Measurements from ENCODE around the gene LRCH1. TPM values are rescaled to one million over a fixed set of nuclear protein-coding genes. Genes with fewer than 3 reads are reported as not detected.
"Not testable (repeated sequence)": the region's sequence is repeated elsewhere in the genome, so short reads cannot be mapped to it uniquely, and the experiment has no call there.

The LRCH1 gene, protein sequence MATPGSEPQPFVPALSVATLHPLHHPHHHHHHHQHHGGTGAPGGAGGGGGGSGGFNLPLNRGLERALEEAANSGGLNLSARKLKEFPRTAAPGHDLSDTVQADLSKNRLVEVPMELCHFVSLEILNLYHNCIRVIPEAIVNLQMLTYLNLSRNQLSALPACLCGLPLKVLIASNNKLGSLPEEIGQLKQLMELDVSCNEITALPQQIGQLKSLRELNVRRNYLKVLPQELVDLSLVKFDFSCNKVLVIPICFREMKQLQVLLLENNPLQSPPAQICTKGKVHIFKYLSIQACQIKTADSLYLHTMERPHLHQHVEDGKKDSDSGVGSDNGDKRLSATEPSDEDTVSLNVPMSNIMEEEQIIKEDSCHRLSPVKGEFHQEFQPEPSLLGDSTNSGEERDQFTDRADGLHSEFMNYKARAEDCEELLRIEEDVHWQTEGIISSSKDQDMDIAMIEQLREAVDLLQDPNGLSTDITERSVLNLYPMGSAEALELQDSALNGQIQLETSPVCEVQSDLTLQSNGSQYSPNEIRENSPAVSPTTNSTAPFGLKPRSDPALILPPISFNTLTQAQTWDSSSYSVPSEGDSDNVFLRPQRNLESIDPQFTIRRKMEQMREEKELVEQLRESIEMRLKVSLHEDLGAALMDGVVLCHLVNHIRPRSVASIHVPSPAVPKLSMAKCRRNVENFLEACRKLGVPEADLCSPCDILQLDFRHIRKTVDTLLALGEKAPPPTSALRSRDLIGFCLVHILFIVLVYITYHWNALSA
- 4.3 and 5.5 TPM in 2 replicates for total RNA-seq (2014; rRNA removed; shearing (Covaris generic))
- polyA plus RNA-seq (2014; cell fraction: nucleus; rRNA removed): 2.4 and 6.6 TPM in 2 replicates

DNA sequence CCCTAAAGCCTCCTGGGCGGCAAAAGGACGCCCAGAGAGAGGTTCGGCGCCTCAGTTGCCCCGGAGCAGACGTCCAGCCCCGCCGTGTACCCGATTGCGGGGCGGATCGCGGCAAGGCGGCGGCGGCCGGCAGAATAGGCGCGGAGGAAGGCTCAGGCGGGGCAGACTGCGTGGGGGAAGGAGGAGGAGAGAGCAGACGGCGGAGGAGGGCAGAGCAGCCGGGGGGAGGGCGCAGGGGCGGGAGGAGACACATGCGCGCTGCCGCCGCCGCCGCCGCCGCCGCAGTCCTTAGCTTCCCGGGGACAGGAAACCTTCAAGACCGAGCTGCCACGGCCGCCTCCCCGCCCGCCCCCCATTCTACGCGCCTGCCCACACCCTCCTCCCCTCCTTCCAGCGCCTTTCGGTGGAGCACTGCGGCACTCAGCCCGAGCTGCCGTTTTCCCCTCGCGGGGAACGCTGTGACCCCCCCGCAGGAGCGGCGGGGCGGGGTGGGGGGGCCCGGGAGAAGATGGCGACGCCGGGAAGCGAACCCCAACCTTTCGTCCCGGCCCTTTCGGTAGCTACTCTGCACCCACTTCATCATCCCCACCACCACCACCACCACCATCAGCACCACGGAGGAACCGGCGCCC, at the start of gene LRCH1:
Gene LRCH1 (plus strand): TSS at position 282 of the 632 bp plus-strand sequence. CDS start 227 bp downstream, at position 509.
- peak; percentile 75 for DNase-seq (ENCODE audit: extremely low read depth, low read depth)

DNA sequence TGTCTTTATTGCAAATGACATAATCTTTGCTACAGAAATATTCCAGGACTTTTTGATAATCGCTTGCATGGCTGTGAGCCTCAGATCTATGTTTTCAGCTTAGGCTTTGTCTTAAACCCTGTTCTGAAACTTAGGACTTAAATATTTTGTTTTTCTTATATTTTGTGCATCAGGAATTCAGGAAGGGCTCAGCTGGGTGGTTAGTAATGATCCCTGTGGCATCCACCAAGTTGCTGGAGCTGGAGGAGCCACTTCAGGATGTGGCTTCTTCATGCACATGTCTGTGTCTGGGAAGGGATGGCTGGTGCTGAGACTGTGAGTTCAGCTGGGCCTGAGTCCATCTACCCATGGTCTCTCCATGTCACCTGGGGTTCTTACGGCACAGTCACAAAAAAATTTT, 48.9 kb upstream of the LRCH1 start:
- DNase-seq (ENCODE audit: extremely low read depth, low read depth): no peak

DNA sequence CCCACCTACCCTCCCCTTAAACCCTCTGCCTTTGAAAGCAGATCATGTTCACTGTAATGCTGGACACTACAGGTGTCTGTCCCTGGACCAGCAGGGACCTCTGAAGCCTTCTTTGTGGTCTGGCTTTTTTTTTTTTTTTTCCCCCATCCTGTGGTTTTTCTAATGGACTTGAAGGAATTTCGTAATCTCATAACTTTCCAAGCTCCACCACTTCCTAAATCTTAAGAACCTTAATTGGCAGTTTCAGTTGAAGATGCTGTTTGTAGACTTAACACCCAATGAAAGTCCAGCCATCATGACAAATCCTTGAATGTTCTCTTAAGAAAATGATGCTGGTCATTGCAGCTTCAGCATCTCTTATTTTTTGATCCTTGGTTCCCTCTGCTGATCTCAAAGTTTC, 45.0 kb upstream of the LRCH1 start:
- no peak for DNase-seq (ENCODE audit: extremely low read depth, low read depth)

DNA sequence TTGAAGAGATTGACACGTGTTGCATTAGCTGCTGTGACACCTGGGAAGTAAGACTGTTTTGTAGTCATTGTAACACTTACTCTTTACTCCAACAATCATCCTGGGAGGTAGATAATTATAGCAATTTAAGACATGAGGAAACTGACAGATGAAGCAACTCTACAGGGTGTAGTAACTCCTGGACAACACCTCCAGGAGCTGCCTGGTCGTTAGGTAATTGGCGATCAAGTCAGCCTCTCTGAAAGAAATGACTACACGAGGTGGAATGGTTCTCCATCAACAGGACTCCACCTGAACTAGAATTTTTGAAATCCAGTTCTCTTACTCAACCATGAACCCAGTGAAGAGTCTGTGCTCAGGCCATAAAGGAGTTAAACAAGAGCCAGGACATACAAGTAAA, 43.0 kb upstream of the LRCH1 start:
- no peak for DNase-seq (ENCODE audit: extremely low read depth, low read depth)

DNA sequence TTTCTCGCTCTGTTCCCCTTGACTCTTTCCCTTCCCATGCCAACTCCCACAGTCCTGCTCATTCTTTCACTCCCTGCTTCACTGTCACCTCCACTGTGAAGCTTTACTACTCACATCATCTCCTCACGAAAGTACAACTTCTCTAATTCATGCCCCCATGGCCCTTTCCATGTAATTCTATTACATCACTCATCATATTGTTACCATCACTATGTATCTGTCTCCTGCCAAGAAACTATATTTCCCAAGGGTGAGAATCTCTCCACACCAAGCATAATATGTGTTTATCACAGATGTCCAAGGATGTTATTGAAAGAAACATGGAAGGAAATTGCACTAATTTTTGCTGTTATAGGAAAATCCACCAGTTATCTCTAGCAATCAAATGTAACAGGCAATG, 37.2 kb upstream of the LRCH1 start:
- DNase-seq (ENCODE audit: extremely low read depth, low read depth): no peak

DNA sequence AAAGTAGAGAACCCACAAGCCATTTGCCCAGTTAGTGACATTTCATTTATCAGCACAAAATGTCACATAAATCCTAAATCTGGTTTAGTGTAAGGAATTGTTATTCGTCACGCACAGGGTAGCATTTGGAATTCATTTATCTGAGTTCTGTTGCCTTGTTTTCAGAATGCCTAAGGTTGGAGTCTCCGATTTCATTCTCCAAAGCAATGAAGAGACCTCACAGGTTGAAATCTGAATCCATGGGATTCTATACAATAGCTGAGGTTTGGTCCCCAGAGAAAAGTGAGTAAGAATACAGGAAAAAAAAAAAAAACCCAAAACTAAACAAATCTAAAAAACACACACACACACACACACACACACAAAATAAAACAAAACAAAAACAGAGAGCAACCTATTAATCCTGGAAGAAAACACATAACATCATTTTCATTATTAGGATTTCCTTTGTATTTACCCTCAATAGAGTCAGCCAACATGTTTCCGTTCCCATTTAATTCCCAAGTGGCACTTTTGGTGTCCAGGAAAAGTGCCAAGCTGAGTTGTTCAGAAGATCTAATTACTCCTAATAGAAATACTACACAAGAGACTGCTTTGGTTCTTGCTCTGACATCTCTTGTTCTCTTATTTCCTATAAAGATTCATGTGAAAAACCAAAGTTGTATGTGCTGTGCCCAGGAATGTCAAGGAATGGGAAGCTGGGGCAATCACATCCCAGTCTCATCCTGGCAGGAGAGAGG, 36.2 kb upstream of the LRCH1 start:
- no peak for DNase-seq (ENCODE audit: extremely low read depth, low read depth)

DNA sequence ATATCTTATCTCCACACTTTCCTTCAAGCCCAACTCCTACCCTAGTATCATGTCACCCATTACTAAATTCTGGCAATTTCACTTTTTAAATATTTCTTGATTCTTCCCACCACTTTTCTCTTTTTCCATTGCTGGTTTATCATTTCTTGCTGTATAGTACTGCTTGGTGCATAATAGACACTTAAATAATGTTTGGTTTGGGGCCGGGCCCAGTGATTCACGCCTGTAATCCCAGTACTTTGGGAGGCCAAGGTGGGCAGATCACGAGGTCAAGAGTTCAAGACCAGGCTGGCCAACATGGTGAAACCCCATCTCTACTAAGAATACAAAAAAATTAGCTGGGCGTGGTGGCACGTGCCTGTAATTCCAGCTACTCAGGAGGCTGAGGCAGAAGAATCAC, 35.2 kb upstream of the LRCH1 start:
- not testable (repeated sequence) for DNase-seq (ENCODE audit: extremely low read depth, low read depth)

DNA sequence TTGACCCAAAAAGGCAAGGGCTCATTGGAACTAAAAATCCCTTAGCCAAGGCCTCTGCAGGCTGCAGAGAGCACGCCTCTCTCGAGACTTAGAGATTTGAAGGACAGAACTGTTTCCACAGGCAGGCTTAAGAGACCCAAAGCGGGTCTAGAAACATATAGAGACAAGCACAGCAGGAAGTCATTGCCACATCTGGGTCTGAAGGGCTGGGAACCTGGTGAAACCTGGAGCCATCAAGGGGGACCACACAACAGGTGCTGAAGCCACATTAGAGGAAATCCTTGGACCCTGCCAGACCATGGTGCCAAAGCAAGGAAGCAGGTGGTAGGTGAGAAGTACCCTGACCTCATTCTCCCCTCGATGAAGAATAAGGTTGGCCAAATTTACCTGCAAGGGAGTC, 33.8 kb upstream of the LRCH1 start:
- DNase-seq (ENCODE audit: extremely low read depth, low read depth): no peak

DNA sequence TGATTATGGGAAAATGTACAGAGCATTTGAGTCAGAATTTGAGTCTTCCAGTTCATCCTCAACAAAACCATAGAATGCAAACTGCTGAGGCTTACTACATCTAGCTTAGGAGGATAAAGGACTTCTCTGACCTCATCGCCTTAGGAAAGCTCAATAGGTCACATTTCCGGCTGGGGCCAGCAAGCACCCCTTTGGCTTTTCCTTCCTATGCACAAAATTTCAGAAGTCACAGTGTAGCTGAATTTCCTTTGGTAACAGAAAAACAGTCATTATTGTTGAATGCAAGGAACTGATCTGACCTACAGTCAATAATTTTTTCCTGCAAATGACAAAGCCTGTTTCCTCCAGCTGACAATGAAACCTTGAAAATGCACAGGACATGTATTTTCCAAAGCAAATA, 32.8 kb upstream of the LRCH1 start:
- no peak for DNase-seq (ENCODE audit: extremely low read depth, low read depth)

DNA sequence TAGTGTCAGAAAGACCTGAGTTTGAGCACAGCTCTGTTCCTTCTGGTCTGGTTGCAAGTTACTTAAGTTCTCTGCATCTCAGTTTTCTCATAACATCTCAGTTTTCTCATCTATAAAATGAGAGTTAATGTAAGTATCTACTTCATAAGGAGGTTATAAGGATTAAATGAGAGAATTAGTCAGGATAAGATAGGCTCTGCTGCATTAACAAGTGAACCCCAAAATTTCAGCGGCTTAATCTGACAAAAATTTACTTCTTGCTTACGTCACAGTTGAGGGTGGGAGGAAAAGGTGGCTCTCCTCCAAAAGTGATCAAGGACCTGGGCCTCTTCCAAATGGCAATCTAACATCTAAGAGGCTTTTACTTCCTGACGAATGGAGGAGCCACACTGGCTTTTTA, 31.5 kb upstream of the LRCH1 start:
- no peak for DNase-seq (ENCODE audit: extremely low read depth, low read depth)

DNA sequence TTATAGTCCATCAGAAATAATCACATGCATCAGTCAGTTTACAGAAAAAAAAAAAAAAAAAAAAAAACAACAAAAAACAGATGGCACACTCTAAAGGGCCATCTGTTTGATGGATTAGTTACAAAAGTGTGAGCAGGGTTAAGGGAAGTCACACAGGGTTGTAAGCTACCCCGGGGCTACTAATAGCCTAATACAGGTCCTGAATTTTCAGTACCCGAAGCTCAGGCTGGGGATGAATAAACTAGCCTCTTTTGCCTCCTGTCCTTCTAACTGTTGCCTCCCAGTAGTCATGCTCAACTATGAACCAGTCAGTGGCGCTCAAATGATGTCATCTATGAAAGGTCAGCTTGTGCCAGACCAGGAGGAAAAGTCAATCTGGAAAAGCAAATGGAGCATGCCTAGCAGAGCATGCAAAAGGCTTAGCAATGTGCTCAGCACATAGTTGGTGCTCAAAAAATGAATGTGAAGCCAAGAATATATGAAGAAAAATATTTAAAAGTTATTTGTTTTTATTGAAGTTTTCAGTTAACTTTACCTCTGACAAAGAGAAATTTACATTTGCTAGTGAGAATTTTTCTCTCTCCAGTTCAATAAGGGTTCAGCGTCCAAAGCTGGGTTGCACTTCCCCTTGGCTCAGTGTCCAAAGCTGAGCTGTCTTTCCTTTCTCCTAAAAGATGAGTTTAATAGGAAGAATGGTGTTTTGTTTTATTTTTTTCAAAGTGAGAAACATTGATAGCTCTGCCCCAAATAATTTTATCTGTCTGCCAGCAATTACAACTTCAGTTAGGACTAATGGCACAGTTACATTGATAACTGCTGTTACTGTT, 30.8 kb upstream of the LRCH1 start:
- no peak for DNase-seq (ENCODE audit: extremely low read depth, low read depth)

DNA sequence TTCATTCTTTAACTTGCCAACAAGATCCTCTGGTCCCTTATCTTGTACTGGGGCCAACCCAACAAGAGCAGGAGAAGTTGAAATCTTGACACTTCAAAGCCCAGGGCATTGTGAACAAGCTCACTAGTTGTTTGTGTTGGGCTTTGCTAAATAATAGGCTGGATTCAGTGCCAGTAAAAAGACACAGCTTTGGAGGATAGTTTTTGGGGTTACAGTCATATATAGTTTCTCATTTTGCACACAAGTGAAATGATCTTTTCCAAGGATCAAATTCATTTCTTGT, 30.3 kb upstream of the LRCH1 start:
- no peak for DNase-seq (ENCODE audit: extremely low read depth, low read depth)

DNA sequence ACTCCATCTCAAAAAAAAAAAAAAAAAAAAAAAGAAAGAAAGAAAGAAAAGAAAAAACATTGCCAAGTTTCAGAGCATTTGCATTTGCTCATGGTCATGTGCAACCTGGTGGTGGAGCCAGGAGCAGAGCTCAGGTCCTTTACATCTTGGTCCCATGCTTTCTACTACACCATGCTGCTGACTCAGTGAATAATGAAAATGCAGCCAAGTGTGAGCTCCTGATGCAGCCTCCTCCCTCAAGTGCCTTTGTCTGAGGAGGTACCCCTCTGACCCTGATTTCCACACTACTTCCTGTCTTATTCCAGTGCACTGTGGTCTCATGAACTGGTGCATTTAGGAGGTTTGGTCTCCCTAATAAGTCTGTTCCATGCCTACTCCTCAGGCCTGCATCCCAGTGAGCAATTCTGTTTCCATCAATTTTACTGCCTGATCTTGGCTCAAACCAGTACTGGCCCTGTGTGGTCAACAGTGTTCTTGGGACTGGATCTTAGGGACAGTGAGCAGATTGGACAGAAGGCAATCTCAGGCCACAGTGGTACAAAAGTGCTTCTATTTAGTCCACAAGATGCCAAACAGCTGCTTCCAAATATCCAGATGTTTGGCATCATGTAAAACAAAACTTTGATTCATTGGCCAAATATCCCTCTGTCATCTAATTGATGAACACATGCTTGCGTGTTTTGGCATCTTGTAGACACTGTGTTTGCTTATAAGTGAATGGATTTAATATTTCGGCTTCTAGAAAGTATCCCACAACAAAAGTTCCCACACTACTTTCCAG, 28.8 kb upstream of the LRCH1 start:
- DNase-seq (ENCODE audit: extremely low read depth, low read depth): no peak

DNA sequence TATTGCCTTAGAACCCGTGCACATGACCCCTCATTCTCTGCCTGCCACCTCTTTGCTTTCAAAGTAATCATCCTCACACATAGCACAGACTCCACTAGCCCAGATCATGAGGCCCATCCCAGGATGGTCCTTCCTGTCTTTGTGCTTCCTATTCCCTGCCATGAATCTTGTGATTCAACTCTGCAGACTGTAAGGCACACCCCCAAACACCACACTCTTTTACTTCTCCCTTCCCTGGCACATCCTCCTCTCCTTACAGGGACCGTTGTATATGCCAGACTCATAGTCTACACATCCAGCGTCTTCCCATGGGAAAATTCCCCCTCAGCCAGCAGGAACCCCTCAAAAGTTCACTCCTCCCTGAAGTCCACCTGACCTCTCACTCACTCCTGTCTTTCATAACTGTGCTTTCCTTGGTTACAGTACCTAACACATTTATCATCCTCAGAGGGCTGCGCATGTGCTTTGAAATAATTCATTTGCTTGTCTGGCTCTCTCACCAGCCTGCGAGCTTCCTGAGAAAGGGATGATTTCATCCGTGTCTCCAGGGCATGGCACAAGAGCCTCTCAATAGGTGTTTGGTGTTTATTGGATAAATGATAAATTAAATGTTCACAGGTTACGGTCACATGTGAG, 26.8 kb upstream of the LRCH1 start:
- no peak for DNase-seq (ENCODE audit: extremely low read depth, low read depth)

DNA sequence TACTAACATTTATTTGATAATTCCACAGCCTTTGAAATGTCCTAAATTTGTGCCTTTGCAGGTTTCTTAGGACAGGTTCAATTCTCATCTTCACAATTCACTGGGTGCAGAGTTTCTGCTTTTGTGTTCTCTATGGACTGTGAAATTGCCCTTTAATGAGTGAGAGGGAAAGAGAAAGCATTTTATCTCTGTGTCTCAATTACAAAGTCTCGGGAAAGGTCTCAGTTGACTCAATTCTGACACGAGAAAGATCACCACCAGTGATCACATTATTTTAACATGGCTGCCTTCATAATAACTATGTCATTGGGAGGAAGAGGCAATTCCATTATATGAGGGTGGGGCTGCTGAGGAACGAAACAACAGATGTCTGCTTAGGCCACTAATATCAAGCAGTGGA, 26.2 kb upstream of the LRCH1 start:
- no peak for DNase-seq (ENCODE audit: extremely low read depth, low read depth)

DNA sequence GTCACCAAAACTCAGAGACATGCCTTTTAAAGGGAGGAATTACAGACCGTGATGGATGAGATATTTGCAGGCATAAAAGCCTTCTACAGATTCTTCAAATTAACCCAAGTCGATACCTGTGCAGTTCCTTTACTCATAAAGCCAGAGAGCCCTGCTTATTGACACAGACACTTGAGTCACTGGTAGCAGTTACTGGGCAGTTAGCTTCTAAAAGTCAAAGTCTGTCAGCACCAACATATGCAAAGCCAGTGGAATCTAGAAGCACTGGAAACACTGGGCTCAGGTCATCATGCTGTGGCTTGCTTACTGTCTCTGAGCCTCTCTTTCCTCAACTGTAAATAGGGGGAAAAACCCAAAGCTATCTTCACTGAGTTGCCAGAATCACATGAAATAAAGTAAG, 25.7 kb upstream of the LRCH1 start:
- no peak for DNase-seq (ENCODE audit: extremely low read depth, low read depth)

DNA sequence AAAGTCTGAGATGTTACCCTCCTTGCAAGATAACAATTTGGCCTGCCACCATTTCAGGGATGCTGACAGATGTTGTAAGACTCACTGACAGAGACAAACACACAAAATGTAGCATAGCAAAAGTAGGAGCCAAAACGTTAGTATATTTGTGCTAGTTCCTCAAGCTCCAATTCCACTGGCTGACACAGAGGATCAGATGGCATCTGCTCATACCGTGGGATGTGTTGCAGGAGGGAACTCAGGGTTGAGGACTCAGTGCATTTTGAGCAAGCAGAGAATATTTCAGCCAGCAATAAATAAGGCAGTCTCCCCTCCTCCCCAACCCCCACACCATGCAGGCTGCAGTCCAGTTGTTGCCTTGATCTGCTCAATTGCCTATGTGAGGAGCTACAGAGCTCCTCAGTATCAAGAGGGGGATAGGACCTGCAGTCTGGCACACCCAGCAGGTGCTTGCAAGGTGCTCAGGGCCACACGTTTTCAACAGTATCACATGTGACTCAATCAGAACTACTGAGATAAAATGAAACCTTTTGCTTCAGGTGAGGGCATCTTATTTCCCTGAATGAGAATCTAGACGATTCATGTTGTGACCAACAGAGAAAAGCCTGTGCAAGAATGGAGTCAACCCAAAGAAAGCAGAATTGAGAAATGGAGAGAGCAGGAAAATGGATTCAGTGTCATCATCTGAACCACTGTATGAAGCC, 23.6 kb upstream of the LRCH1 start:
- no peak for DNase-seq (ENCODE audit: extremely low read depth, low read depth)
